Transverse colon (tissue), 4 donors: ENCODE results near the gene TCAIM.

Experiments used
- CTCF ChIP-seq, 5 experiments: fragments of 200-600 bp in 3 of 5; fragments of 450-650 bp in 2 of 5; sonication (generic) in 3 of 5; IDR thresholded peaks; 1 replicate in 2 of 5; 2 replicates in 3 of 5; pipeline ENCODE4 v1.5.1; 2016 to 2017; ENCODE audit warnings: antibody characterized with exemption in 5 of 5, inconsistent platforms in 3 of 5, mild to moderate bottlenecking in 2 of 5, moderate library complexity in 1 of 5
- POLR2A ChIP-seq: fragments of 450-650 bp; IDR thresholded peaks from one replicate; pipeline ENCODE4 v1.6.1; 2016; ENCODE audit warnings: antibody characterized with exemption, mild to moderate bottlenecking, moderate library complexity
- POLR2AphosphoS5 ChIP-seq, 3 donors: sonication (generic); formaldehyde crosslinking; IDR thresholded peaks; one replicate each; pipeline ENCODE4 v1.6.1; 2016; ENCODE audit warnings: antibody characterized with exemption in 3 of 3

- TF ChIP-seq POLR2A = no peak
- TF ChIP-seq CTCF (IDR thresholded peaks at IDR 0.05) = no peak
- TF ChIP-seq POLR2AphosphoS5 (IDR thresholded peaks at IDR 0.05) = no peak
Measured at GRCh38 chr3:44411031-44411645, 72.6 kb downstream of the TCAIM start.
